ENCODE measurements around the gene IFIH1.

Gene IFIH1

DNA sequence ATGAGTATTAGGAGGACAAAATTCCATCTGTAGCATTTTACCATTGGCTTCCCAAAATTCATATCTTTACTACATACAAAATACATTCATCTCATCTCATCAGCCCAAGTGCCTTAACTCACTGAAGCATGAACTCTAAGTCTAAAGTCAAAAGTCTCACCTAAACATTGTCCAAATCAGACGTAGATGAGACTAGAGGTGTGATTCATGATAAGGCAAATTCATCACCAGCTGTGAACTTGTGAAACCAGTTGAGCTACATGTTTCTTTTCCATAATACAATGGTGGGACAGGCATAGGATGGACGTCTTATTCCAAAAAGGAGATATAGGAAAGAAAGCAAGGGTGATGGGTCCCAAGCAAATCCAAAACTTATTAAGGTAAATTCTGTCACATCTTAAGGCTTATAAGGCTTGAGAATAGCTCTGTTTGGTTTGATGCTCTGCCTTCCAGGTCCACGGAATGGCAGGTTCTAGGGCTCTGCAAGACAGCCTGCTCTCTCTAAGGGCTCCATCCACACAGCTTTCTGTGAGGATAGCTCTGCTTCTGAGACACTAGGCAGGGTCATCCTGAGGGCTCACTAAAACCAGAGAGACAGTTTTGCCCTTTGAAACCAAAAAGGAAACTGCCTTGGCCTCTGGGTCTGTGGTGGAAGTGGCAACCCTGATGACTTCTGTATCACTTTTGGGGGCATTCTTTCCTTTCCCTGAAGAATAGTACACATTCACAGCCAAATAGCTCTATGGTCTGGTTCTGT is 9.6 kb downstream of the IFIH1 start:
- no peak for DNase-seq

DNA sequence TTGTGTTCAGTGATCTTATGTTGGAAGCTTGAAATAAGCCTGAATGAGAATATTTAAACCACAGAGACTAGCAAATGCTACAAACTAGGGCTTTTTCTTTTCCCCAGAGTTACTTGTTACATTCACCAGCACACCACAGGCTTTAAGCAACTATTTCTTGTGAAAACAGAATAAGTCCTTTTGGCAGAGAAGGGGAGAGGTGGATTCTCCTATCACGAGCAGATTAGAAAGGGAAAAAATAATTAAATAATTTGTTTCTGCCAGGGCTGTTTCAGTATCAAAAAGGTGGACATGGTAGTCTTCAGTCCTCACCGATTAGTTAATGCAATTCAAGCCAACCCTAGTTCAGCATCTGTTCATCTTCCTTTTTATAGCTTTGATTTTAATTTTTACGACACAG is 12.6 kb downstream of the IFIH1 start:
- no peak for DNase-seq

DNA sequence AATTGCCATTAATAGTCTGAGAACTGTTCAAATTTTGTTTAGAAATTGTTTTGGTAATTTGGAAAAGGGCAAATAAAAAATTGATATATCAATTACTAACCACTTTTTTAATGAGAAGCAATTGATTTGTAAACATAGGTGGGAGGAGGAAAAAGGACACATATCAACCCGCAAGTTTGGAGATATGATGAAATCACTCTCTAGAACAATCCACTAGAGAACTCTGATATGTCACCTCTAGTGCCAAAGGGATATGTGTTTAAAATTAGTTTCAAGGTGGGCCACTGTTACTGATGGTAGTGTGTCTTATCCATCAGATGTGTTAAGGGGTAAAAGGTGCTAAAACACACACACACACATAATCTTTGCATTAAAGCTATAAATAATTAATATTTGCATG is 16.6 kb downstream of the IFIH1 start:
- no peak for DNase-seq

DNA sequence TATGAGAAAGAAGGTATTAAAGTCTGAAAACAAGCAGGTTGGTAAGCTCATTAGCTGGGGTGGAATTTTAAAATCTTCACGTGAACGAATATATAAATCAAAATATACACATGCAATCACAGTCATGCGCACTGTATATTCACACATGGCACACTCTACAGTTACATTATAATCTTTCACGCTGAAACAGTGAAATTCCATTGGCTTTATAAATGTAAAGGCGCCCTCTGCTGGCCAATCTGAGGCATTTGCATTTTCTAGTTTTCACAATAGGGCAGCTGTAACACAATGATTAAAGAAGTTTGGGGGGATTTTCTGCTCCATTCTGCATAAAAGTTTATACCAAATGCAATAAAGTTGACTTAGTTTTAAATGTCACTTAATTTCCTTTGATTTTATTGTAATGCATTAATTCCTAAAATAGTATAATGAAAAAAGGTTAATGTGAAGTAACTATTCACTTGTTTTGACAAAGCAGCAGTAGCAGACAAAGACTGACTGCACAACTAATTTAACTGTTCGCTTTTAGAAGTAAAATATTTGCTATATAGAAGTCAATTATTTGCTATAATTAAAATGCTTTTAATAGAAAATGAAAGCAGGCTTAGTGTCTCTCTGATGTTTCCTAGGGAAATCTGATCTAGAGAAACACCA is 17.2 kb downstream of the IFIH1 start:
- peak; percentile 55 to 59 for DNase-seq

DNA sequence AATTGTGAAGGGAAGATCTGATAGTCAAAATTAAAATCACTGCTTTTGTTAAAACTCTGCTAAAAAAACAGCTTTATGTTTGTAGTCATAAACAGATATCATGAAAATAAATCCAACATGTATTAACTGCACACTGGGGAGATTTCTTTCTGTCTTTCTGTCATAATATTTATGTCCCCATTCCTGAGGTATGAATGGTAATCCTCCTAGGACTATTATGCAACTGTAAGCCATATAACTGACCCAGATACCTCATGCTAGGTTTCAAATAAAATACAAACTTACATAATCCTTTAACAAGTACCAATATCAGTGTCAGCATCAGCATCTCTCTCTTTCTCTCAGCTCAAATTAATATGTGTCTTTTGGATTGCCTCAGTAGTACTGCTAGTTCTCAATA is 18.2 kb downstream of the IFIH1 start:
- DNase-seq: no peak

DNA sequence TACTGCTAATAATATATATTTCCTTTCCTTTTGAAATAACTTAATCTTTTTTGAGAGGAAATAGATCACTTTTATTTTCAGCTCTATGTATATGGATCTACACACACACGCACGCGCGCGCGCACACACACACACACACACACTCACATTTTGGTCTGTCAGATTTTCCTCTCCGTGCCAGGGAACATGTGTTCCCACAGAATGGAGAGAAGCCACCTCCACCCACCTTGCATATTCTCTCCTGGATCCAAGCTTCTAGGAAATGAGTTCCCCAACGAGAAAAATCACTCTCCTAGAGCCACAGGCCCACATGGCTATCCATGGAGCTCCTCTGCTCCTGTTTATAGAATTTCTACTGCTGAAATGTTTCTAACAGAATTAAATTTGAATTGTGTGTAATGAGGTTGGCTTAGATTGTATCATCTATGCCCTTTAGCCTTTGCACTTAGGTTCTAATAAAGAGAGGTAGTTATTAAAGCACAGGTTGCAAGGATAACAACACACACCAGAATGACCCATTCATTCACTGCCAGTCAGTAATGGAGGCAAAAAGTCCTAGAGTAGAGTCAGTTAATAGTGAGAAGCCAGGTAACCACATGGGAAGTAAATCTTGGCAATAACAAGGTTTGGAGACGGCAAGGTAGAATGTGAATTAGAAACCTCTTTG is 19.7 kb downstream of the IFIH1 start:
- no peak for DNase-seq

DNA sequence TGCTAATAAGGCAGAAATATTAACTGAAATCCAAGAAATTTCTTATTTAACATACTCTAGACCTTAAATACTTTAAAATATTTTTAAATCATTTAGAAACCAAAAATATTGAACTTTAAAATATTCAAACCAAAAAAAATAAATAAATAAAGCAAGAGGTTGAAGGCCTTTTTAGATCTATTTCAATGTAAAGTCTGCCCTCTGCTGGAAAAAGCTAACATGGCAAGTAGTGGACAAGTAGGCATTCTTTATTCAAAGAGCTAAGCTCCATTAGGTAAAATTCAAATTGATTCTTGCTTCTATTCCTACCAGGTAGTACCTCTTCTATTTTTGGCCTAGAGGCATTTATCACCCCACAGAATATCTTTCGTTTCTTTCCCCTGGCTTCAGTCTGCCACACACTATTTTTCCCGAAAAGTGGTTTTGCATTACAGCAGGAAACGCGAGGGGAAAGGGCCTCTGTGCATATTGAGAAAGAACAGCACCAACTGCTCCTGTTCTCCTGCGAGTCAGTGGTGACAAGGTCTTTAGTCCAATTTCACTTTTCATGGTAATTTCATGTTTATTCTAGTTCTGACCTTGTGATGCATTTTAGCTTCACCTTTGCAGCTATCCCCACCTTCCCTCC is 20.4 kb downstream of the IFIH1 start:
- DNase-seq: peak; percentile 44 to 70

DNA sequence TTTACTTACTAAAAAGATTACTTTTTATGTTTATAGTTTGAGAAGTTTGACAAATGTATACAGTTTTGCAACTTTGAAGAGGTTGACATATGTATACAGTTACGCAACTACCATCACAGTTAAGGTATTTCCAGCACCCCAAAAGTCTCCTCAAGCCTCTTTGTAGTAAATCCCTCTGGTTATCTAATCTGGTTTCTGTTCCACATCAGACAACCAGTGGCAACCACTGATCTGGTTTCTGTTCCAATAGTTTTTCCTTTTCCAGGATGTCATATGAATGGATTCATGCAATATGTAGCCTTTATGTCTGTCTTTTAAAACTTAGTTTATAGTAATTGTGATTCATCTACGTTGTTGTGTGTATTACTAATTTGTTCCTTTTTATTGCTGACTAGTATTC is 23.5 kb downstream of the IFIH1 start:
- no peak for DNase-seq

DNA sequence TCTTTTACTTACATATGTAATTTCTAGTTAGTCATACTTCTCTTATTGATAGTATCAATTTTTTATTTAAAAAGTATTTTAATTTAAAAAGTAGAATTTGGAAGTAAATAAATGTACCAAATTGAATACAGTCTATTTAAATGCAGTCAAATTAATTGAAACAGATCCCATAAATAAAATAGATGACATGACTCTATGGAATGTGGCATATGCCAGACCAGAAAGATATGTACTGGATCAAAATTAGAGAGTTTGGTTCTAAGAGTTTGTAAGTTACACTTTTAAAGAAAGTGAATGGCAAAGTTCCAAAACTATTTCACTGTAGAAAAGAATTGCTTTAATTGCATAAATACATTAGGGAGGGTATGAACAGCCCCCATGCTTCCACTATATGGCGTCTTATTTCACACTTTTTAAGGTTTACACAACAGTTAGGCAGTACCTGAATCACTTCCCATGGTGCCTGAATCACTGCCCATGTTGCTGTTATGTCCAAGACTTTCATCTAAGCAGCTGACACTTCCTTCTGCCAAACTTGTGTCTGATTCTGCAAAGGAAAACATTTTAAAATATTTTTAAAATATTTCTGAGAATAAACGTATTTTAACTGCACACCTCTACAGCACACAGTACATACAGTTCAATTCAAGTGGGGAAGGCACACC is 25.2 kb downstream of the IFIH1 start:
- no peak for DNase-seq

DNA sequence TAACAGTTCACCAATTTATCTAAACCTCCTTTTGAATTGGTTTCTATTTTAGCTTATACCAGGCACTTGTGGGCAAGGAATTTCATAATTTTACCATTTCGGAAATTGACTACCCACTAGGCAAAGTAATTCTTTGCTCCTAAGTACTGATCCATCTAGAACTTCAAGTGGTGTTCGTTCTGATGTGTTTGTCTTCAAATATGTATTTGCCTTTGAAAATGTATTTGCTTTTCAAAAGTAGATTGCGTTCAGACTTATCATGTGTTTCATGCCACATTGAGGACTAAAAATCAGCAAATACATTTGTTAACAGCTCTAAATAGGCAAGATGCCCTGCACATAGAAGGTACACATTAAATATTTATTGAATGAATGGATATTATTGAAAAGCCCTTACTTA is 26.7 kb downstream of the IFIH1 start:
- no peak for DNase-seq

DNA sequence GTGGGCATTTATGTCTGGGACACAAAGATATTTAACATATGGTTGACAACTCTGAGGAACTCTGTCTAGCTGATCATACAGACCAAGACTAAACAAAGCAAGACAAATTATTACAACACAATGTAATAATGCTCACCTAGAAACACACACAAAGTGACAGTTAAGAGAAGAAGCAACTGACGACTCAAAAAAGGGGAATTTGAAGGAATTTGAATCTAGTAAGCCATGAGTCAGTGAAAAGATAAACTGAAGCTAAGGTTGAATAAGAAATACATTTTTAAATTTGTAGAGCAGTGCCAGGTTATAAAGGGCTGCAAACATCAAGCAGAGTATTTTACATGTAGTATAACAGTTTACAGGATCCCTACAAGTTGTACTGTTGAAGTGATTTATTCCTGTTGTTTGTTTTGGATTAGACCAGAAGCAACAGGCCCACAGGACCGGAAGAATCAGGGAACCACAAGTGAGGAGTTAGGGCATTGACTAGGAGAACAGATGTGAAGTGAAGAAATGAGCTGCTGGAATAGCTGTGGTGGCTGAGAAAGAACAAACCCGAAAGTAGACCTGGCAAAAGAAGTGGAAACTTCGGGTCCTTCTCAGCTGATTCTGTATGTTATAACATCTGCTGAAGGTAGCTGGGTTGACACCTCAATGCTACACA is 35.6 kb downstream of the IFIH1 start:
- no peak for DNase-seq

DNA sequence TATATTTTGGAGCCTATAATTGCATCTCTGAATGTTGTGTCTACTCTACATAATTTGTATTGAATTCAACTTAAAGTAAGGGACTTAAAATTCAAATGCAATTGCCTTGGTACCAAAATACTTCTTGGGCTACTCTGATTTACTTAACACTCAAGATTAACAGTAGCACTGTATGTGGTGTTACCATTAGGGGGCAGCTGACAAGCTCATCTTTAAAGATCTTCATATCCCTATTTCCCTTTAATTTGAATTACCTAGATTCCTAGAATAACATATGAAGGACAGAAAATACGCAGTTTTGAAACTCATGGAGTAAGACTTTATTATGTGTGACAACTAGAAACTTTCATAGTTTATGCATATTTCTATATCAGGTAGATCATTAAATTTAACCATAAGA is 37.8 kb downstream of the IFIH1 start:
- no peak for DNase-seq

DNA sequence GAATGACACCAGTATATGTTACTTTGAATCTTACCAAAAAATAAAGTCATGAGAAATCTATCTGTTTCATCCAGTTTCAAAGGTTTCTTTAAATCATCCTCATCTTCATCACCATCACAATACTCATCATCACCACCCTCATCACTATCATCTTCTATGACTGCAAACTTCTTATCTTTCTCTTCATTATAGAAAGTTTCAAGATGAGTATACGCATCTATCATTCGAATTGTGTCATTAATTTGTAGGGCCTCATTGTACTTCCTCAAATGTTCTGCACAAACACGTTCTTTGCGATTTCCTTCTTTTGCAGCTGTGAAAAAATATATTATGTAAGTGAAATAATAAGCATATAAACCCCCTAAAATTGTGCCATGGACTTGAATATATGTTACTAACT is 41.1 kb downstream of the IFIH1 start:
- DNase-seq: no peak

DNA sequence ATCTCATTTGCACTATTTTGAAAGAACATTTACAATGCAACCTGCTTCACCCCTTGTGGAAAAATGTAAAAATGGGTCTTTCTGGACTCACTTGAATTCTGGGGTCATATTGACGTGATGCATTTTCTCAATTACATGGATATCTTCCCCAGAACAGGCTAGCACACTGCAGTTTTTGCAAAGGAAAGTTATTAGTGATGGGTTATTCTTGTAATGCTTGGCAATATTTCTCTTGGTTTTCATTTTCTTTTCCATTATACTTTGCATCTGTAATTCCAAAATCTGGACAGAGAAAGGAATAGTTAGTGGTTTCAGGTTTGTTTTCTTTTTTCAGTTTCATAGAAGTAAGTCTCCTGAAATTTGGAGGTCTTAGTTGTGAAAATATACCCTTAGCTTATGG is 50.5 kb downstream of the IFIH1 start:
- DNase-seq: no peak

DNA sequence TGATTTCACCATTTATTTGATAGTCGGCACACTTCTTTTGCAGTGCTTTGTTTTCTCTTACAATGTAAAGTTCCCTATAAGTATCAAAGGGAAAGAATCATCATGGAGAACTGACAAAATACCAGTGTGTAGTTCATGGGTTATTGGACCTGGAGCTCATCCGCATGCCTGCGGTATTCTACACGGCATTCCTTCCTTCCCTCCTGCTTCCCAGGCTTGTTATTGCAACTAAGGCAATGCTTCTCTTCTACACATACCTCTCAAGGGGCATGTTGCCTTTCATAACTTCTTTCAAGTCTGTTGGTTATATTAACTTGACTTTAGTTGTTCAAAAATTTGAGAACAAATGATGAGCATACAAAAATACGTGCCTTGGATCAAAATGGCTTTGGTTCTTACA is 51.0 kb downstream of the IFIH1 start:
- no peak for DNase-seq

DNA sequence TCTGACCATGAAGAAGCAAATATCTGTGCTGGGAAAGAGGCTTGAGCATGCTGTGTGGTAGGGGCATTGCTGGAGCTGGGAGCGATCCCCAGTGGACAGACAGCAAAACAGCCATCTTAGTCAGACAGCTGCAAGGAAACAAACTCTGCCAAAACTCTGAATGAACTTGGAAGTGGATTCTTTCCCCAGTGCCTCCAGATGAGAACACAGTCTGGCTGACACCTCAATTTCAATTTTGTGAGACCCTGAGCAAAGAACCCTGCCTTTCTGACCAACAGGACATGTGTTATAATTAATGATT is 52.1 kb downstream of the IFIH1 start:
- no peak for DNase-seq

DNA sequence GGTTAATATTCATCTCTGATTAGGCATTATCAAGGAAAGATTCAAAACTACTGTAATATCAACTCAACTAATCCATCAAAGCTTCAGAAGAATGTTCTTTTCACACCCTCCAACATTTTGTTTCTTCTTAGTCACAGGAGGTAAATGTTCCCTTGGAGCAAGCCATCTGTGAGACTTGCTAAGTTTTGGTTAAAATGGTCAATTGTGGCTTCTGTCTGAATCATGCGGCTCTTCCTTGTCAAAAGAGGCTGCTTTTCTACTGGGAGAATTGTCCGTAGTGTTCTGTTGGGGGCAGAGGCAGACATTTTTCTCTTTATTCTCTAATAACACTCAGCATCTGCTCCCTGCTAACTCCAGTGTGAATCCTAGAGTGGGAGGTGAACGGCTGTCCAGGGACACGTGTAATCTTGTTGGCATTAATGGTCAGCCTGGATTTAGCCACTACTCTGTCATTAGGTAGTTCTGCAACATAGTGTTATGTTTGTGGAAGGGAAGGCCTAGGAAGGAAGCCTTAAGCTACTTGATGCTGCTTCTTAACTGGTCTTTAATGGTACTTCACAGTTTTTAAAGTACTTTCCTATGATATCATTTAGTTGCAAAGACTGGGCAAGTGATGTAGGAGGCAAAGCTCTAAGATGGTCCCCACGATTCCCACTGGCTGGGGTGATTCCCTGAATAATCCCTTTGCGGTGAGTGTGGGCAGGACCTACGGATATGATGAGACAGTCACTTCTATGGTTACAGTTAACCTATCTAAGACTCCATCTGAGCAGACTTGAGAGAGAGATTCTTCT is 52.6 kb downstream of the IFIH1 start:
- DNase-seq: no peak

DNA sequence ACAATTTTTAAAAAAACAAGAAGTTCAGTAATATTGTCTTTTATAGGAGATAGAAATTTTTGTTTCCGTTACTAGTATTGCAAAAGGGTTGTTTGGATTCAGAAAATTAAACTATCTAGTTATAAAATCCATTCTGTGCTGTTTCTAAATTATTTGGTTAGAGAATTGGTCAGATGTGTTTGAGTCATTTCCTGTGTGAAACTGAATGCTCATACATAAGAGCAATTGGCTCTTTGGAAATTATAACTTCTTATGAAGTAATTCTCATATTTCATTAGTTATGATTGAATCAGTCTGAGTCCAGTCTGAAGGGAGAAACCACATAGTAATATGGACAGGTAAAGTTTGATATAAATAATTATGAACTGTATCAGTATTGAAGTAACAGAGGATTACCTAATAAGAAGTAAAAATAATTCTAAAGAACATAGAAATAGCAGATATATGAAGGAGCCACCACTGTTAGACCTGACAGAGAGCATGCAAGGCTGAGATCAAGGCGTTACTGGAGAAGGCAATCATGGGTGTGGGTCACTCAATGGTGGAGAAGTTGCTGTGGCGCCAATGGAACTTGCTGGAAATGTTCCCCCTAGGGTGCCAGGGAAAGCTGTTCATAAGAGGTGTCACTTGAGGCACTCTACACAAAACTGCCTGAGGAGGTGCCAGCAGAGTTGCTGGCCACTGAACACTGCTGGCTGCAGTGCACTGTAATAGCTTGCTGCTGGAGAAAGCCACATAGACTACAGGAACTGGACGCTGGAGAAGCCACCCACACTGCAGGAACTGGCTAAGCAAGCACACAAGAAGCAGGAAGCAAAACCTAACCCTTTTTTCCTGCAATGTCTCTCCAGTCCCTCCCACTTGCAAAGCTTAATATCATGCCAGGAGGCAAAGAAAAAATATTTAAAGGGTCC is 57.2 kb downstream of the IFIH1 start:
- no peak for DNase-seq

DNA sequence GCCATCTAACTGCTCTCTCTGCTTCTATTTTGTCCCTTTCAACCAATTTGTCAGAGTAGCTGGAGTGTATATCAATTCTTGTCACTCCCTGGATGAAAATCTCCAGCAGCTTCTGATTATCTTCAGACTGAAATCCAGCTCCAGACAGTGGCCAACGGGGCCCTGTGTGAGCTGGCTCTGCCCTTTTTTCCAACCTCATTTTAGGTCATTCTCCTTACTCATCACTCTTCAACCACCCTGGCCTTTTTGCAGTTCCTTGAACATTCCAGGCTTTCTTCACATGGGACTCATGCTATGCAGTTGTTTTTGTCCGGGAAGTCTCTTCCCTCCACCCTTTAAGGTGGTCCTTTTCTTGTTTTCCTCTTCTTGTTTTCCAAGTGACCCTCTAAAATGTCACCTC is 59.8 kb downstream of the IFIH1 start:
- no peak for DNase-seq

DNA sequence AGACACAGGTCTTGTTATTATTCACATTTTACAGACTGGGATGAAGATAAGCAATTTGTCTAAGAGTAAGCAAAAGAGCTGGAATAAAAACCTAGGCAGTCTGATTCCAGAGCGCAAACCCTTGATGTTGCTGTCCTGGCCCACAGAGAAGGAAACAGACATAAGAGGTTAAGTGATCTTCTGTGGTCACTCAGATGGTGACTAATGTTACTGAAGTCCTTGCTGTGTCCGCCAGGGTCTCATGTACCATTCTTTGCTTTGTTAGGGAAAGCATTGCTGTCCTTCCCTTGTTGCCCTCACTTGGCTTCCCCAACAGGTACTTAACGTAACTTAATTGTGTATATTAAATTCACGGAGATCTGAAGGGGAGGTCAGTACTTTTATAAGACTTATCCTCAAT is 60.3 kb downstream of the IFIH1 start:
- DNase-seq: no peak

DNA sequence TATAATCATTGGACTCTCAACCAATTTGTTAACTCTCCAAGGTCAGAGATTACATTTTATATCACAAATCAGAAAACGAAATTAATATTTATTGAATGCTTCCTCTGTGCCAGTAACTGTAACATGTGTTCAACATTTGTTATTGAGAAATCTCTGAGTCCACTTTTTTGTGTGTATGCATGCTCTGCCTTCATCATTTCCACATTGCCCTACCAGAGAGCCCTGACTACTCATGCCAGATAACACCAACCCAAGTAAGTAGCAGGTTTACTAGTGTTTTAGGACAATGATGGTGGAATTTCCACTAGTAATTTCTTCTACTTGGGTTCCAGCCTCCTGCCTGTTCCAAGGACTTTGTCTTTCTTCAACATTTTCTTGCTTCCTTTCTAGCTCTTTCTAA is 61.1 kb downstream of the IFIH1 start:
- no peak for DNase-seq

All from activated CD4-positive, alpha-beta T cell treated with anti-CD3 and anti-CD28 coated beads for 4 hours (primary cell).